B cell (primary cell): Measurements from ENCODE around the gene SLC9A9. TPM values are rescaled to one million over a fixed set of nuclear protein-coding genes. Genes with fewer than 3 reads are reported as not detected.

Source experiments
- ATAC-seq: fragments of 200-7000 bp; cut with Tn5 transposase; one replicate; pipeline ENCODE4 v1.10.0; 2021; ENCODE audit warnings: low read depth, mild to moderate bottlenecking, moderate number of reproducible peaks, moderate library complexity
- CTCF ChIA-PET: fragments of 350-600 bp; sonication (Branson Sonifier 250); formaldehyde crosslinking; loops from one replicate; lab custom pipeline; 2021; ENCODE audit warnings: antibody characterized with exemption, inconsistent platforms; lab: Charles Lee
- POLR2A ChIA-PET: fragments of 350-600 bp; sonication (Branson Sonifier 250); formaldehyde crosslinking; loops from one replicate; lab custom pipeline; 2021; ENCODE audit warnings: antibody characterized with exemption; lab: Charles Lee
- DNase-seq: peaks from one replicate; pipeline ENCODE4 v3.0.0; 2013
- H2AFZ ChIP-seq: 2 replicates; pipeline ENCODE4 v1.6.1; 2012; ENCODE audit warnings: mild to moderate bottlenecking, low read depth, low read length; ENCODE audit not compliant: insufficient read depth, poor library complexity, severe bottlenecking
- H3K27ac ChIP-seq, 2 donors: 1 replicate in 1 of 2; 2 replicates in 1 of 2; pipeline ENCODE4 v1.5.1; 2012 to 2013; ENCODE audit warnings: low read length in 2 of 2, mild to moderate bottlenecking in 2 of 2, moderate library complexity in 1 of 2
- H3K27me3 ChIP-seq, 4 experiments: fragments of 200-600 bp in 1 of 4; sonication (generic) in 1 of 4; replicated peaks in 1 of 4; 1 replicate in 2 of 4; 2 replicates in 2 of 4; pipeline versions ENCODE4 v1.6.1 to v1.7.0; 2013 to 2016; ENCODE audit warnings: low read length in 3 of 4, mild to moderate bottlenecking in 2 of 4, mixed read lengths in 1 of 4, moderate library complexity in 1 of 4; ENCODE audit not compliant: insufficient read depth in 4 of 4, control insufficient read depth in 3 of 4; ENCODE audit errors: control extremely low read depth in 1 of 4
- H3K36me3 ChIP-seq, 2 experiments: replicated peaks in 1 of 2; 1 replicate in 1 of 2; 2 replicates in 1 of 2; pipeline versions ENCODE4 v1.6.1 to v1.7.1; 2013; ENCODE audit warnings: low read length in 1 of 2; ENCODE audit not compliant: insufficient read depth in 2 of 2, control insufficient read depth in 1 of 2; ENCODE audit errors: control extremely low read depth in 1 of 2, extremely low read depth in 1 of 2
- H3K4me1 ChIP-seq, 2 donors: fragments of 200-600 bp in 1 of 2; sonication (generic) in 1 of 2; 1 replicate in 1 of 2; 2 replicates in 1 of 2; pipeline versions ENCODE4 v1.5.1 to v1.6.1; 2013 to 2017; ENCODE audit warnings: low read length in 2 of 2; ENCODE audit not compliant: control insufficient read depth in 2 of 2, insufficient read depth in 2 of 2
- H3K4me2 ChIP-seq: replicated peaks from 2 replicates; pipeline ENCODE3; 2012; ENCODE audit warnings: mild to moderate bottlenecking, low read depth, low read length; ENCODE audit not compliant: poor library complexity, severe bottlenecking
- H3K4me3 ChIP-seq, 5 experiments: fragments of 200-600 bp in 1 of 5; sonication (generic) in 1 of 5; 1 replicate in 3 of 5; 2 replicates in 2 of 5; pipeline versions ENCODE4 v1.5.1 to v1.7.0; 2011 to 2016; ENCODE audit warnings: low read length in 4 of 5, mild to moderate bottlenecking in 4 of 5, low read depth in 2 of 5, control low read depth in 1 of 5, moderate library complexity in 1 of 5; ENCODE audit not compliant: insufficient read depth in 1 of 5; ENCODE audit errors: control extremely low read depth in 1 of 5, extremely low read depth in 1 of 5
- H3K79me2 ChIP-seq: fragments of 200-600 bp; sonication (generic); one replicate; pipeline ENCODE4 v1.6.0; 2016; ENCODE audit warnings: low read length; ENCODE audit not compliant: control insufficient read depth, insufficient read depth
- H3K9ac ChIP-seq: fragments of 200-600 bp; sonication (generic); 2 replicates; pipeline ENCODE4 v1.6.1; 2017; ENCODE audit warnings: mild to moderate bottlenecking, low read length, moderate library complexity
- H3K9me3 ChIP-seq, 3 donors: one replicate each; pipeline versions ENCODE4 v1.6.1 to v1.7.1; 2013; ENCODE audit warnings: low read length in 2 of 3; ENCODE audit not compliant: control insufficient read depth in 2 of 3, insufficient read depth in 1 of 3; ENCODE audit errors: control extremely low read depth in 1 of 3
- H4K20me1 ChIP-seq: 2 replicates; pipeline ENCODE4 v1.6.0; 2012; ENCODE audit warnings: mild to moderate bottlenecking, low read length; ENCODE audit not compliant: insufficient read depth, control insufficient read depth, poor library complexity, severe bottlenecking
- H3K27ac Mint-ChIP-seq: one replicate; pipeline ENCODE4 v1.8.0; 2021; ENCODE audit warnings: mixed read lengths
- H3K27me3 Mint-ChIP-seq: one replicate; pipeline ENCODE4 v1.8.0; 2021; ENCODE audit warnings: mixed read lengths
- H3K4me1 Mint-ChIP-seq: one replicate; pipeline ENCODE4 v1.8.0; 2021; ENCODE audit warnings: mixed read lengths
- H3K4me3 Mint-ChIP-seq: one replicate; pipeline ENCODE4 v1.8.0; 2021; ENCODE audit warnings: mixed read lengths
- H3K9me3 Mint-ChIP-seq: one replicate; pipeline ENCODE4 v1.8.0; 2022; ENCODE audit warnings: mixed read lengths; ENCODE audit not compliant: insufficient read depth
- CTCF ChIP-seq: fragments of 200-600 bp; IDR thresholded peaks from one replicate; pipeline ENCODE4 v1.8.0; 2022; ENCODE audit warnings: antibody characterized with exemption, mild to moderate bottlenecking
- EZH2 ChIP-seq: IDR thresholded peaks from 2 replicates; pipeline ENCODE4 v1.6.1; 2012; ENCODE audit warnings: borderline replicate concordance, low read depth, mild to moderate bottlenecking, moderate library complexity, low read length; ENCODE audit not compliant: insufficient read depth, poor library complexity, severe bottlenecking
- WGBS: methylation state at CpG from one replicate; pipeline ENCODE4 v1.1.5; 2013; ENCODE audit warnings: missing lambda C conversion rate; ENCODE audit not compliant: insufficient coverage; 5-methylcytosine and 5-hydroxymethylcytosine counted together
- intact Hi-C: fragments of 100-400 bp; cut with micrococcal nuclease; formaldehyde crosslinking; loops from one replicate; pipeline ENCODE4 v1.10.0; 2022
- polyA plus RNA-seq: library from polyadenylated mRNA; depleted of rRNA; stranded (reverse); fragments of >200 nt; gene quantifications from 2 replicates; pipeline ENCODE4 v1.2.3, GENCODE V29; 2012
- total RNA-seq, 2 donors: library from RNA; stranded (reverse); fragments of 120-200 nt in 1 of 2; gene quantifications; 1 replicate in 1 of 2; 2 replicates in 1 of 2; pipeline versions ENCODE4 v1.2.3 to v1.2.4, GENCODE V29; 2013 to 2022

SLC9A9 gene
- total and polyA plus RNA-seq, 2 donors (not counting 1 experiment from before 2014, with no cell fraction given), result 7.7 to 17.3 TPM

GRCh38 chr3:143511174-143511879, 336.9 kb downstream of the SLC9A9 start:
- ChIA-PET CTCF (no interaction called here), POLR2A (no interaction called here)
- Mint-ChIP-seq H3K27ac (no peak overlapping the region), H3K27me3 (no peaks in the 10 kb centered on the region), H3K9me3 (no peaks in the 10 kb centered on the region), H3K4me3 (no peak overlapping the region), H3K4me1 (peaks cover 15% of the 10 kb centered on the region)
- H3K4me2 ChIP-seq, result no peak overlapping the region
- no peaks in the 10 kb centered on the region for H3K36me3 ChIP-seq
- no peaks in the 10 kb centered on the region for H3K79me2 ChIP-seq
- TF ChIP-seq EZH2 (no peak), CTCF (no peak)
- H4K20me1 ChIP-seq, result no peaks in the 10 kb centered on the region
- ATAC-seq, result no peak
- no peak overlapping the region for H2AFZ ChIP-seq
- H3K27ac ChIP-seq, result no peak overlapping the region
- H3K27me3 ChIP-seq, result no peaks in the 10 kb centered on the region
- no peaks in the 10 kb centered on the region for H3K4me1 ChIP-seq
- intact Hi-C loops, result no loop called here
- H3K9ac ChIP-seq, result no peak overlapping the region
- WGBS, result 100% methylated on average over 2 of the region's 5 CpGs
- no peak for DNase-seq
- no peaks in the 10 kb centered on the region for H3K9me3 ChIP-seq
- H3K4me3 ChIP-seq, result no peak overlapping the region

GRCh38 chr3:143510601-143511000, 337.7 kb downstream of the SLC9A9 start:
- ATAC-seq (no peak), DNase-seq (no peak)
- Histone ChIP-seq H4K20me1 (no peaks in the 10 kb centered on the region), H3K9ac (no peak overlapping the region), H3K9me3 (no peaks in the 10 kb centered on the region), H3K27me3 (no peaks in the 10 kb centered on the region), H3K79me2 (no peaks in the 10 kb centered on the region), H3K27ac (no peak overlapping the region), H3K4me1 (no peaks in the 10 kb centered on the region), H3K4me2 (no peak overlapping the region), H3K36me3 (no peaks in the 10 kb centered on the region), H3K4me3 (no peak overlapping the region), H2AFZ (no peak overlapping the region)
- POLR2A ChIA-PET, result no interaction called here
- no peak overlapping the region for H3K4me3 Mint-ChIP-seq
- H3K9me3 Mint-ChIP-seq, result no peaks in the 10 kb centered on the region
- no peaks in the 10 kb centered on the region for H3K27me3 Mint-ChIP-seq
- TF ChIP-seq EZH2 (no peak), CTCF (no peak)
- no CpG with 5 or more reads among the region's 1 CpG for WGBS
- CTCF ChIA-PET, result no interaction called here
- H3K27ac Mint-ChIP-seq, result no peak overlapping the region
- intact Hi-C loops, result no loop called here
- H3K4me1 Mint-ChIP-seq, result peaks cover 11% of the 10 kb centered on the region
